Astrocyte (in vitro differentiated cells and primary cell): ENCODE results near the gene RASA2. TPM values are rescaled to one million over a fixed set of nuclear protein-coding genes. Genes with fewer than 3 reads are reported as not detected.

Experiments
- DNase-seq: peaks from one replicate; pipeline ENCODE4 v3.0.0-alpha.2; 2010; ENCODE audit warnings: low read depth
- FAIRE-seq: peaks from 2 replicates; lab custom pipeline; 2011; peaks lifted over from hg19 to GRCh38; lab: Jason Lieb, UNC
- H2AFZ ChIP-seq: 2 replicates; pipeline ENCODE4 v1.6.0; 2012; ENCODE audit warnings: low read depth, low read length, inconsistent platforms
- H3K27ac ChIP-seq: 2 replicates; pipeline ENCODE4 v1.5.1; 2011; ENCODE audit warnings: low read depth, low read length, inconsistent platforms
- H3K27me3 ChIP-seq: 2 replicates; pipeline ENCODE4 v1.6.0; 2011; ENCODE audit warnings: low read length, inconsistent platforms; ENCODE audit not compliant: insufficient read depth
- H3K36me3 ChIP-seq: 2 replicates; pipeline ENCODE4 v1.5.1; 2011; ENCODE audit warnings: low read length, inconsistent platforms; ENCODE audit not compliant: insufficient read depth
- H3K4me1 ChIP-seq: 2 replicates; pipeline ENCODE4 v1.5.1; 2011; ENCODE audit warnings: low read length, inconsistent platforms; ENCODE audit not compliant: insufficient read depth
- H3K4me2 ChIP-seq: 2 replicates; pipeline ENCODE4 v1.6.0; 2012; ENCODE audit warnings: low read length, inconsistent platforms
- H3K4me3 ChIP-seq: 2 replicates; pipeline ENCODE4 v1.5.1; 2011; ENCODE audit warnings: low read depth, mild to moderate bottlenecking, low read length, inconsistent platforms; ENCODE audit not compliant: insufficient read depth
- H3K79me2 ChIP-seq: 2 replicates; pipeline ENCODE4 v1.6.0; 2012; ENCODE audit warnings: mild to moderate bottlenecking, low read length, inconsistent platforms; ENCODE audit not compliant: insufficient read depth
- H3K9ac ChIP-seq: 2 replicates; pipeline ENCODE4 v1.6.0; 2012; ENCODE audit warnings: mild to moderate bottlenecking, low read length, inconsistent platforms
- H3K9me3 ChIP-seq: 2 replicates; pipeline ENCODE4 v1.5.1; 2012; ENCODE audit warnings: low read depth, mild to moderate bottlenecking, low read length, inconsistent platforms; ENCODE audit not compliant: insufficient read depth
- H4K20me1 ChIP-seq: 2 replicates; pipeline ENCODE4 v1.6.0; 2012; ENCODE audit warnings: low read length, inconsistent platforms; ENCODE audit not compliant: insufficient read depth
- H3K27ac Mint-ChIP-seq: one replicate; pipeline ENCODE4 v1.8.0; 2021; ENCODE audit warnings: mild to moderate bottlenecking, mixed read lengths; ENCODE audit not compliant: unreplicated experiment
- H3K27me3 Mint-ChIP-seq: one replicate; pipeline ENCODE4 v1.8.0; 2021; ENCODE audit warnings: low read depth, mixed read lengths; ENCODE audit not compliant: unreplicated experiment
- H3K36me3 Mint-ChIP-seq: one replicate; pipeline ENCODE4 v1.8.0; 2021; ENCODE audit warnings: low read depth, mixed read lengths; ENCODE audit not compliant: unreplicated experiment
- H3K4me1 Mint-ChIP-seq: one replicate; pipeline ENCODE4 v1.8.0; 2021; ENCODE audit warnings: low read depth, mixed read lengths; ENCODE audit not compliant: unreplicated experiment
- H3K4me3 Mint-ChIP-seq: one replicate; pipeline ENCODE4 v1.8.0; 2021; ENCODE audit warnings: mild to moderate bottlenecking, moderate library complexity, mixed read lengths; ENCODE audit not compliant: unreplicated experiment
- H3K9me3 Mint-ChIP-seq: one replicate; pipeline ENCODE4 v1.8.0; 2021; ENCODE audit warnings: mild to moderate bottlenecking, mixed read lengths; ENCODE audit not compliant: unreplicated experiment
- EZH2 ChIP-seq: IDR thresholded peaks from 2 replicates; pipeline ENCODE4 v1.6.1; 2012; ENCODE audit warnings: mild to moderate bottlenecking, low read length, inconsistent platforms; ENCODE audit not compliant: insufficient read depth
- total RNA-seq: library from RNA; stranded (reverse); gene quantifications from 2 replicates; pipeline ENCODE4 v1.2.1, GENCODE V29; 2021
- TF ChIP-seq, protein P1 (sequence below): IDR thresholded peaks from 2 replicates; pipeline ENCODE4 v1.5.1; 2011; ENCODE audit warnings: low read depth, mild to moderate bottlenecking, inconsistent platforms, low read length, moderate library complexity; ENCODE audit not compliant: insufficient read depth

Gene RASA2
- total RNA-seq, 1 donor from 2014 or later, result 19.0 TPM

DNA sequence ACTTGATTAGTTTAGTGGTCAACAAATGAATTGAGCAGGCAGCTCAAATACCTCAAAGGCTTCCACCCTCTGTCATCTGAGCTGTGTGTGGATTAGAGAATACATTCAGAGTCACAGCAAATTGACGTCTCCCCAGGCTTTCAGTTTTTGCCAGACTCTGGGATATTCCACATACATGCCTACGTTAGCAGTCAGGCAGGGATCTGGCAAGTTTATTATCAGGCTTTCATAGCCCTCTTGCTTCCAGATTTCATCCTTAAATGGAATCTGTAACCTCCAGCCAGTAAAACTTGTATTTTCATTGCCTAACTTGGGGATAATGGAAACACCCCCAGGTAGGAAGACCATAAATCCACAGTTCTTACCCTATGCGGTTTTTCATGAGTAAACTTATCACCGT lies 115.9 kb downstream of the RASA2 start:
- H3K36me3 Mint-ChIP-seq, result peaks cover 25% of the 10 kb centered on the region

DNA sequence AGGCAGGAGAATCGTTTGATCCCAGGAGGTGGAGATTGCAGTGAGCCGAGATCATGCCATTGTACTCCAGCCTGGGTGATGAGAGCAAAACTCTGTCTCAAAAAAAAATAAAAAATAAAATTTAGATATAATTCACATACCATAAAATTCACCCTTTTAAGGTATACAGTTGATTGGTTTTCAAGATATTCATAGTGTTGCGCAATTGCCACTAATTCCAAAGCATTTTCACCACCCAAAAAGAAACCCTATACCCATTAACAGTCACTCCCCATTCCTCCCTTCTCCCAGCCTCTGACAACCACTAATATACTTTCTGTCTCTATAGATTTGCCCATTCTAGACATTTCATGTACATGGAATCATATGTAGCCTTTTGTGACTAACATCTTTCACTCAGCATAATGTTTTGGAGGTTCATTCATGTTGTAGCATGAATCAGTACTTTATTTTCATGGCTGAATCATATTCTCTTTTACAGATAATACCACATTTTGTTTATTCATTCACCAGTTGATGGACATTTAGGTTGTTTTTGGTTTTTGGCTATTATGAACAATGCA lies 116.7 kb downstream of the RASA2 start:
- H3K4me3 ChIP-seq, result no peak overlapping the region
- H3K9me3 Mint-ChIP-seq, result peaks cover 7% of the 10 kb centered on the region
- H4K20me1 ChIP-seq, result peaks cover 5% of the 10 kb centered on the region
- H3K27ac Mint-ChIP-seq, result no peak overlapping the region
- FAIRE-seq (no peak), DNase-seq (no peak)
- H3K4me1 ChIP-seq, result no peaks in the 10 kb centered on the region
- H3K4me2 ChIP-seq, result no peak overlapping the region
- H3K27me3 ChIP-seq, result no peaks in the 10 kb centered on the region
- H3K36me3 Mint-ChIP-seq, result peaks cover 25% of the 10 kb centered on the region
- no peak overlapping the region for H3K4me3 Mint-ChIP-seq
- H3K27ac ChIP-seq, result no peak overlapping the region
- H2AFZ ChIP-seq, result no peak overlapping the region
- H3K79me2 ChIP-seq, result no peaks in the 10 kb centered on the region
- no peak overlapping the region for H3K9ac ChIP-seq
- H3K9me3 ChIP-seq, result no peaks in the 10 kb centered on the region
- TF ChIP-seq, protein P1, sequence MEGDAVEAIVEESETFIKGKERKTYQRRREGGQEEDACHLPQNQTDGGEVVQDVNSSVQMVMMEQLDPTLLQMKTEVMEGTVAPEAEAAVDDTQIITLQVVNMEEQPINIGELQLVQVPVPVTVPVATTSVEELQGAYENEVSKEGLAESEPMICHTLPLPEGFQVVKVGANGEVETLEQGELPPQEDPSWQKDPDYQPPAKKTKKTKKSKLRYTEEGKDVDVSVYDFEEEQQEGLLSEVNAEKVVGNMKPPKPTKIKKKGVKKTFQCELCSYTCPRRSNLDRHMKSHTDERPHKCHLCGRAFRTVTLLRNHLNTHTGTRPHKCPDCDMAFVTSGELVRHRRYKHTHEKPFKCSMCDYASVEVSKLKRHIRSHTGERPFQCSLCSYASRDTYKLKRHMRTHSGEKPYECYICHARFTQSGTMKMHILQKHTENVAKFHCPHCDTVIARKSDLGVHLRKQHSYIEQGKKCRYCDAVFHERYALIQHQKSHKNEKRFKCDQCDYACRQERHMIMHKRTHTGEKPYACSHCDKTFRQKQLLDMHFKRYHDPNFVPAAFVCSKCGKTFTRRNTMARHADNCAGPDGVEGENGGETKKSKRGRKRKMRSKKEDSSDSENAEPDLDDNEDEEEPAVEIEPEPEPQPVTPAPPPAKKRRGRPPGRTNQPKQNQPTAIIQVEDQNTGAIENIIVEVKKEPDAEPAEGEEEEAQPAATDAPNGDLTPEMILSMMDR, result no peak
- no peak for TF ChIP-seq EZH2
- H3K27me3 Mint-ChIP-seq, result no peaks in the 10 kb centered on the region
- peaks cover 8% of the 10 kb centered on the region for H3K36me3 ChIP-seq
- H3K4me1 Mint-ChIP-seq, result peaks cover 8% of the 10 kb centered on the region

More for the DNA sequence above, 115.9 kb downstream of the RASA2 start:
- H3K36me3 ChIP-seq, result peaks cover 4% of the 10 kb centered on the region
- no peak for TF ChIP-seq EZH2
- TF ChIP-seq, protein P1, result no peak
- Mint-ChIP-seq H3K9me3 (peaks cover 7% of the 10 kb centered on the region), H3K27ac (no peak overlapping the region), H3K27me3 (no peaks in the 10 kb centered on the region), H3K4me3 (no peak overlapping the region), H3K4me1 (peaks cover 8% of the 10 kb centered on the region)
- H3K4me2 ChIP-seq, result no peak overlapping the region
- DNase-seq, result no peak
- H3K79me2 ChIP-seq, result no peaks in the 10 kb centered on the region
- H3K27me3 ChIP-seq, result no peaks in the 10 kb centered on the region
- H2AFZ ChIP-seq, result no peak overlapping the region
- H3K27ac ChIP-seq, result no peak overlapping the region
- peaks cover 5% of the 10 kb centered on the region for H4K20me1 ChIP-seq
- H3K9me3 ChIP-seq, result no peaks in the 10 kb centered on the region
- H3K4me3 ChIP-seq, result no peak overlapping the region
- FAIRE-seq, result no peak
- no peak overlapping the region for H3K9ac ChIP-seq
- no peaks in the 10 kb centered on the region for H3K4me1 ChIP-seq

DNA sequence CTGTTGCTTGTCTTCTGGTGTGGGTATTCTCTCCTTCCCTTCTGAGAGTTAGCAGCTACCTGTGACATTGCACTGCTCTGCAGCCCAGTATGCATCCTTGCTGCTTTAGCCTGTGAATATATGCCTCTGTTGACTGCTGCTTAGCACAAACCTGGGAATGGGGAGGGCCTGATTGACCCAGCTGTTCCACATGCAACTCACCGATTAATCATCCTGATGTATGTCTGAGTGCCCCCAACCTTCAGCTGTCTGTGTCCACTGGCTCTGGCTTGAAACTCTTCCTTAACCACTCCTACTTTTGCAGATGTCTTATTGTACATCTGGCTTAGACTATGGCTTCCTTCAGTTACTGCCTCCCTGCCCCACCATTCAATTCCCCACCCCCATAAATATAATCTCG lies 119.1 kb downstream of the RASA2 start:
- FAIRE-seq, result no peak
- Histone ChIP-seq H3K4me3 (no peak overlapping the region), H3K27me3 (no peaks in the 10 kb centered on the region), H3K4me2 (no peak overlapping the region), H3K9ac (no peak overlapping the region), H2AFZ (no peak overlapping the region), H3K27ac (no peak overlapping the region), H3K79me2 (no peaks in the 10 kb centered on the region), H3K4me1 (no peaks in the 10 kb centered on the region), H3K36me3 (peaks cover 17% of the 10 kb centered on the region), H3K9me3 (no peaks in the 10 kb centered on the region), H4K20me1 (peaks cover 5% of the 10 kb centered on the region)
- H3K4me3 Mint-ChIP-seq, result no peak overlapping the region
- DNase-seq, result no peak
- no peak for TF ChIP-seq EZH2
- TF ChIP-seq, protein P1, result no peak
- H3K27me3 Mint-ChIP-seq, result no peaks in the 10 kb centered on the region
- peaks cover 7% of the 10 kb centered on the region for H3K9me3 Mint-ChIP-seq
- peaks cover 8% of the 10 kb centered on the region for H3K4me1 Mint-ChIP-seq
- peaks cover 15% of the 10 kb centered on the region for H3K36me3 Mint-ChIP-seq
- H3K27ac Mint-ChIP-seq, result no peak overlapping the region
